NCI-H128 (cell line): ENCODE data around the gene RAB31.

Source experiments
- DNase-seq: peaks from one replicate; lab custom pipeline; 2025; ENCODE audit not compliant: unreplicated experiment; lab: John Stamatoyannopoulos, UW

The RAB31 gene

DNA sequence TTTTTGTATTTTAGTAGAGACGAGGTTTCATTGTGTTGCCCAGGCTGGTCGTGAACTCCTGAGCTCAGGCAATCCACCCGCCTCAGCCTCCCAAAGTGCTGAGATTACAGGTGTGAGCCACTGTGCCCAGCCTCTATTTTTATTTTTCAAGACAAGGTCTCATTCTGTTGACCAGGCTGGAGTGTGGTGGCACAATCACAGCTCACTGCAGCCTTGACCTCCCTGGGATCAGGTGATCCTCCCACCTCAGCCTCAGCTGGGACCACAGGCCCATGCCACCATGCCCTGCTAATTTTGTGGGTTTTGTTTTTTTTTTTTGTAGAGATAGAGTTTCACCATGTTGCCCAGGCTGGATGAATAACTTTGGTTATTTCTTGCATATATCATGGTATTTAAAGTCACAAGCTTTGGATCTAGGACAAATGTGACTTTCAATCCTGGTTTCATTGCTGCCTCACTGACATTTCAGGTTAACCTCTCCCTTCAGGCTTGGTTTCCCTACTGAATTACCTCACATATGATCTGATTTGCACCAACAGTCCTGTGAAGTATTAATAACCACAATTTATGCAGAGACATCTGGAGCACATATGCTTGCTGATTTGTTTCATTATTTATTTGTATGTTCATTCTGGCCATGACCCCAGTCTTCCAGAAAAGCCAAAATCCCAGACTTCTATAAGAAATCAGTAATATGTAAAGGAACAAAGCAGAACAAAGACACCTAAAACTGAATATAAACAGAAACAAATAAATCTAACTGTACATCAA is 17.5 kb upstream of the RAB31 start:
- no peak for DNase-seq

DNA sequence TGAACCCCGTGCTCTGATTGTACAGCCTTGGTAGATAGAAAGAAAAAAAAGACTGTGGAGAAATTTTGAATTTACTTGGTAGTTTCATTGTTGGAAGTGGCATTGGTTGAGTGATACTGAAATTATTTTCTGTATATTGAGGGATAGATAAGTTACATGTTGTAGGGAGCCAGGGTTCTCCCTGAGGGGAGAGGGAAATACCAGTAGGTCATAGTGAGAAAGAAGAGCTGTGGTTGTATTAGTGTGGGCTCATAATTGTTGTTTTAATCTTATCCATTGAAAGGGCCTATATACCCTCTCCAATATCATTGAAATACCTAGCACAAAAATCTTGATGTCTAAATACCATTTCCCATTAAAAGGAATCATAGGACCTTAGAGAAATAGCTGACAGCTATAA is 16.9 kb upstream of the RAB31 start:
- no peak for DNase-seq

DNA sequence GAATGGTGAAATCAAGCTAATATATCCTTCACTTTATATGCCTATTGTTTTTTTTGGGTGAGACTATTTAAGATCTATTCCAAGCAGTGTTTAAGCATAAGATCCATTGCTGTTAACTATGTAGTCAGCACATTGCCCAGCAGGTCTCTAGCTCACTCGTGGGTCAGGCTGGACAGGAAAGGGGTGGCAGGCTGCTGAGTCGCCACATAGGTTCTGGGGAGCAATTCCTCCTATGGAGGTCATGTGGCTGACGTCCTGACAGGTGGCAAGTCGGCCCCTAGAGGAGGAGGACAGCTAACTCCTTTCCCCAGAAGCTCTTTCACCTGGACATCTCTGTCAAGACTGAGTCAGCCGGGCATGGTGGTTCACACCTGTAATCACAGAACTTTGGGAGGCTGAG is 13.9 kb upstream of the RAB31 start:
- no peak for DNase-seq

DNA sequence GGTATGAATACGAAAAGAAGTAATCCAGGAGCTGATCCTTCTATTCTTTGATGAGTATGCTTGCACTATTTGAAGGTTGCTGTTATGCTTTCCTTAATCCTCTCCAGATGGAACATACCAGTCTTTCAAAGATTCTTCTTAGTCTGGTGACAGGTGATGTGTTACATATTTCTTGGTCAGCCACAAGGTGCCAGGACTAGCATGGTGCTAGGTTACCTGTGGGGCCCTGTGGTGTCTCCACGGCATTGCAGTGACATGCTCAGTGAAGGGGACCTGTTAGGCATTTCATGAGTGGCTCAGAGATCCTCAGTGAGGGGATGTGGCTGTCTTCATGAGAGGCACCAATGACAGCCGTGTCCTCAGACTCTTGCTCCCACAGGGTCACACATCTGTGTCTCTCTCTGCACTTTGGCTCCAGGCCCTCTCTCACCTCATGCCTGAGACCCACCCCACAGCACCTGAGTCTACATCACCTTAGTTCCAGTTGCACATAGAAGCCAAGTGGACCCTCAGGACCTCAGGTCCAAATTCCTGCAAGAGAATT is 13.1 kb upstream of the RAB31 start:
- DNase-seq, result no peak

DNA sequence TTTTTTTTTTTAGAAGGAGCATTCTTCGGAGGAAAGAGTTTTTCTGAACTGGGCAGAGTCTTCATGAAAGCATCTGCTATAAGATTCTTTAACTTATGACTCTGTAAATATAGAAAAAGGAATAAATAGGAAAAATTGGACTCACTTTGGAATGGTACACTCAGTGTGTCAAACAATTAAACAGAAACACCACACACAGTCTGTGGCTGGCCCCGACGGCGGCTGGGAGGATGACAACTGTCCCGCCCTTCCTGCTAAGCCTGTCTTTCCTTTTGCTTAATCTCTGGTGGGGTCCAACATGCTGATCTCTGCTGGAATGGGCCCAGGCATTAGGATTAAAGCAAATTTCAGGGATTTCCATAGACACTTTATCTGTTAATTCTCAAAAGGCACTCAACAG is 12.5 kb upstream of the RAB31 start:
- DNase-seq, result no peak

DNA sequence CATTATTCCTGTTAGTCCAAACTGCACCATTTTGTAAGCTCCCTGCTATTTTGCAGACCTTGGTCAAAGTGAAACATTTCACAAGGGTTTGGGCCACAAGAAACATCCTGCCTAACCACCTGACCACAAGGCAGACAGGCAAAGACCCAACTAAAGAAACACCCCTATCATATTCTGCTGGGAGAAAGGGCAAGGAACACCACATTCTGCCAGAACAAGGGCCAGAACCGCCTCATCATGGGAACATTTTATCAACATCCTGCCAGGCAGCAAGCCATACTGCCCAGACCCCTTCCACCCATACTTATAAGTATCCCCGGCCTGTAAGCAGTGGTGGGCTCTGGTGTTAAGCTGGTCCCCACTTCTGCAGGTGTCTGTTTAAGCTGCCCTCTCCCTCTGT is 12.0 kb upstream of the RAB31 start:
- no peak for DNase-seq

DNA sequence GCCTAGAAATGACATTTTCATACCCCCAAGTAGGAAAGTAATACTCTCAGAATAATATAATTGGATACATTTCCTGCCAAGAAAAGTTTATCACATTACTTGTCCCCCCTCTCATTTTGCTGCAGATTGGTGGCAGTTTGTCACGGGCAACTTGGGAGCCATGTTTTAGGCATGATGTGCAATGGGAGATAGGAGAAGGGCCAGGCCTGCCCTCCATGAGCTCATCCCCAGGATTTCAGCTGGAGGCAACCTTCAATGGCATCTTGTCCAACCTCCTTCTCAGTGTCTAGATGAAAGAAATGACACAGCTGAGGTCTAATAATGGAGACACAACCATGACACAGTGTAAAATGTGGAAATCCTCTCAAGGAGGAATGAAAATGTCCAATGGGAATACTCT is 11.4 kb upstream of the RAB31 start:
- DNase-seq, result no peak

DNA sequence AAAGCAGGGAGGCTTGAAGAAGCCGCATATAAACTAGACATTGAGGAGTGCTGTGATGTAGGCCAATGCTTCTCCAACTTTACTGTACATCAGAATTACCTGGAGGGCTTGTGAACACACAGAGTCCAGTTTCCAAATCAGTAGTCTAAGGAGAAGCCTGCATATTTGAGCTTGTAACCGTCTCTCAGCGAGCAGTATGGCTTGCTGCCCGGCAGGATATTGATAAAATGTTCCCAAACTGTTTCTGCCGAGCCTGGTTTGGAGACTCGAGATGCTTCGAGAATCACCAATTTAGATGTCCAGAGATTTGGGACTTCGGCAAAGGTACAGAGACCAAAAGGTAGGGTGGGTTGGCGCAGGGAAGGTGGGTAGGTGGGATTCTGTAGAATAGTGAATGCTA is 11.0 kb upstream of the RAB31 start:
- DNase-seq, result no peak

DNA sequence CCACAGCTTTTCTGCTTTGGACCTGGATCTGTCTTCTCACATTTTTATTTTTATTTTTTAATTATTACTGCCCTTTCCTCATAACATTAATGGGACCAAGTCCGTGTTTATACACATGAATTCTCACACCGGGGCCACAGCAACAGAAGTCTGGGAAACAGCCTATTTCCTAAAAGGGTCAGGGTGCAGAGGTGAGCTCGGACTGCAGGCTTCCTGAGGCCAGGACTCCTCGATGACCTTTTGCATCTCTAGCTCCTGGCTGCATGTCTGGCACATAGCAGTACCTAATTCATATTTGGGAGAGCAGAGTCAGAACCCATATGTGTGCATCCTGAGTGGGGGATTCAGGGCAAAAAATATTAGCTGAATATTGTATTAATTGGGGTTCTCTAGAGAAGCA is 9.6 kb upstream of the RAB31 start:
- DNase-seq, result no peak

DNA sequence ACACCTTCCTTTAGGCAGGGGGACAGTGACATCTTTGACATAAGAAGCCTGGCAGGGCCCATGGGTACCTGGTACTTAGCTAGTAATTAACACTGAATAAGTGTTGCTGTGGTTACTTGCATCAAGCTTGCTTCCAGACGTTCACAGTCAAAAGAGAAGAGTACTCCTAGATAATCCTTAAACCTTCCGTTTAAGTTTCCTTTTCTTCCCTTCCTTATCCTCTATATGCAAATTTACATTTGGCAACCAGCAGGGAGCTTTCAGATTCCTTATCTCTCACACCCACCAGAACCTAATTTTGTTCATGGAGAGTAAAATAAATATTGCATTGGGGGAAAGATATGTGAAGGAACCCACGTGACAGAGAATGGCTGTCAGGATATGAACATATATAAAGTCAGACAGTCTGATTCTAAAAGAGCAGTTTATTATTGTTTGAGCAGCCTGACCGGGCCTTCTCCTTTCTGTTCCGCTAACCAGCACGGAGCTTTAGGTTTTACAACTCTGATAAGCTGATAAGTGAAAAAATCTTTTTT is 7.8 kb upstream of the RAB31 start:
- DNase-seq, result no peak

DNA sequence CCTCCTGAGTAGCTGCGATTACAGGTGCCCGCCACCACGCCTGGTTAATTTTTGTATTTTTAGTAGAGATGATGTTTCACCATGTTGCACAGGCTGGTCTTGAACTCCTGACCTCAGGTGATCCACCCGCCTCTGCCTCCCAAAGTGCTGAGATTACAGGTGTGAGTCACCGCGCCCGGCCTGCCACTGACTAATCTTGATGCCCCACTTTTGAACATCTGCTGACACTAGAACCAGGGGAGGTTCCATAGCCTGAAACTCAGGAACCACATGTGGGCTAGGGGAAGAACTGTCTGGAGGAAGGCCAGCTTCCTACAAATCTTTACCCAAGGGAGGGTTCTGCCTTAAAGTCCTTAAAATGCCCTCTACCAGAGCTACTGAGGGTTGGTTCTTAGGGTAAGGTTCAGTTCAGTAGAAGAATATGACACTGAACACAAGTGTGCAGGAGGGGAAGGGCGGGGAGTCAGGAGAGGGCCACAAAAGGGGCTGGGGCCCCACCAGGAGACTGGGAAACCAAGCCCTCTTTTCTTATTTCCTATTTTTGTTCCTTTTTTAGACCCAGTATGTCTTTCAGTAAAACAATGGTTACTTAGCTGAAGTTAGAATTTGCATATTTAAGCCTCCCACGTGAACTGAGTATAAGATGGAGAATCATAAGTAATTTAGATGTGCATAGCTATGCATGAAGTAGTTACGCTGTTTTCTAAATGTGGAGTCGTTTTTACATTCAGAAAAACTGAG is 6.3 kb upstream of the RAB31 start:
- DNase-seq, result no peak

DNA sequence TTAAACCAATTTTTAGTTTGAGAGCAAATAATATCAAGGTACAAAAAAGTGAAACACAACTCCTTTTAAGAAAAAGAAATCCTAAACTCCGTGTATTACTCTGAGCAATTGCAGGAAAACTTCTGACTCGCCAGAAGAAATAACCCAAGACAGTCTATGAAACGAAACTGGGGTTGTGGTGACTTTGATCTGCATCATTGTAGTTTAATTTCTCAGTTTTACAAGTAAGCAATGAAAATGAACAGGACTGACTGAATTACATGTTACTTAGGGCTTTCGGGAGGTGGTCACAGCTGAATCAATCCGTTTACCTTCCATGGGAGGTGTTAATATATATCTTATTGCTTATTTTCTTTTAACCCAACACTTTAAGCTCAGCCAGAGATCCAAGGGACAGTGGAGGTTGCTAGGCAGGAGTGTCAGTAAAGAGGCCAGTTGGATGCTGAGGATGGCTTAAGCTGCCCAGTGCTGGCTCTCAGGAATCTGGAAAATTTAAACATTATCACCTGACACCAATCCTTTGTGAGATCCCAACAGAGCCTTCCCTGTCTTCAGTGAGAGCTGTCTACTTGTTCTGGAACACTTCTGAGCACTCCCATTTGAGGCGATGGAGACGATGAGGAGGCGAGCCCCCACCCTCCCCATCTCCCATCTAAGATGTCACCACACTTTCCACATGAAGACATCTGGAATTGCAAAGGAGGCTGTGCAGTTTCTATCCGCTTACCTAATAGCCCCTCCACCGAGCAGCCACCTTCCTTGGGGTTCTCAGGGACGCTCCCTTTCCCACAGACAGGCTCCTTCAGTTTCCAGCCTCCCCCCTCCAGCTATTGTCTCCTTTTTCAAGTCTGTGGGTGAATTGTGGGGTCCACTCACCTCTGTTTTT is 3.6 kb upstream of the RAB31 start:
- no peak for DNase-seq

DNA sequence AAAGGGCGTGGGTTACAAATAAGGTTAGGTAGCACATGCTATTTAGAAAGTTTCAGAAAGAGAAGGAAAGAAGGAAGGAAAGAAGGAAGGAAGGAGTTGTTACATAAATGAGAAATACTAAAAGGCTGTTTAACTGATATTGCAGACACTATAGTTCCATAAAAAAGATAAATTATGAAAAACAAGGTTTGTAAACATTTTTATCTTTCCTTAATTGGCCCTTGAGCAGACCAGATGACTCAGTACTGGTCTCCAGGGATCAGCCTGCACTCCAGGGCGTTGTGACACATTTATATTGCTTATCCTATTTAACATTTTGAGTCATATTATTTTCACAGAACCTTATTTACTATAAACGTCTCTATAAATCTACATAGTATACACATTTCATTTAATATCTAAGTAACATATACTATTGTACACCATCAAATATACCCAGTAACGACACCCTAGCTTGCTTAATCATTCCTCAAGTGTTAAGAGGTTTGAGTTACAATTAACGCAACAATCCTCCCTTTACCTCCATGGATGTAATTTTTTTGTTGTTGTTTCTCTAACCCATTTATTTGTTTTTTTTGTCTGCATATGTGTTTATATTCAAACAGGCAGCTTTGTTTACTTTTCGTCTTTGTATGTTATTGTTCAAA is 2.8 kb upstream of the RAB31 start:
- DNase-seq, result no peak

DNA sequence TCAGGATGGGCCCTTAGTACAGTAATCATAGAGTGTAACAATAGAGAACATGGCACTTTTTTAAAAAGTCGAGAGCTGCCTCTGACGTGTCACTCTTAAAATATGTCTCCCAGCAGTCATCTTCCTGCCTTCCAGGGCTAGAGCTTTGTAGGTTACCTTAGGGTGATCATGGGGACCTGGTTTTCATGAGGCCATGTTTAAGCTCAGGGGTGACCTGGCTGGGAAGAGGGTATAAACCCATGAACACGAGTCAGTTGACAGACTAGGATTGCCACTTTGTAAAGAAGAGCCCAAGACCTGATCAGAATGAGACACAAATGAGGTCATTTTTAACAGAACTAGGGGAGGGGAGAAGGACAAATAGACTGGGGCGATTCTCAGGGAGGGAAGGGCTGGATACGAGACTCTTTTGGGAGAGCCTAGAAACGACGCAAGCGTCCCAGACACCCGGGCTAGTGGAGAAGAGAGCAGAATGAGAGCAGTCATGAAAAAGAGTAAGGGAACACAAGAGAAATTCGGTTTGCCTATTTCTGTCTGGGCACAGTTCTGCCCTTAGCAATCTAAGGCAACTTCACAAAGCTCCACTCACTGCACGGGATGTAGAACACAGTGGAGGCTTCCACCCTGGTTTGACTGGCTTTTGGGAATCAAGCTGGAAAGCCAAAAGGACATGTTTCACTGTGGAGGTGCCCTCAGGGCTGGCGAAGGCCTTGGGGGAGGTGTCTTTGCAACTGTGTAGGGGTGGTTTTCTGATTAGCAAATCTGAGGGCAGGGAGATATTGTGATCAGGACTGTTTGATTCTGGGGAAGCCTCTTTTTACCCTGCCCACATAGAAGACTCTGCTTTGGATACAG is 1.8 kb upstream of the RAB31 start:
- DNase-seq, result no peak

DNA sequence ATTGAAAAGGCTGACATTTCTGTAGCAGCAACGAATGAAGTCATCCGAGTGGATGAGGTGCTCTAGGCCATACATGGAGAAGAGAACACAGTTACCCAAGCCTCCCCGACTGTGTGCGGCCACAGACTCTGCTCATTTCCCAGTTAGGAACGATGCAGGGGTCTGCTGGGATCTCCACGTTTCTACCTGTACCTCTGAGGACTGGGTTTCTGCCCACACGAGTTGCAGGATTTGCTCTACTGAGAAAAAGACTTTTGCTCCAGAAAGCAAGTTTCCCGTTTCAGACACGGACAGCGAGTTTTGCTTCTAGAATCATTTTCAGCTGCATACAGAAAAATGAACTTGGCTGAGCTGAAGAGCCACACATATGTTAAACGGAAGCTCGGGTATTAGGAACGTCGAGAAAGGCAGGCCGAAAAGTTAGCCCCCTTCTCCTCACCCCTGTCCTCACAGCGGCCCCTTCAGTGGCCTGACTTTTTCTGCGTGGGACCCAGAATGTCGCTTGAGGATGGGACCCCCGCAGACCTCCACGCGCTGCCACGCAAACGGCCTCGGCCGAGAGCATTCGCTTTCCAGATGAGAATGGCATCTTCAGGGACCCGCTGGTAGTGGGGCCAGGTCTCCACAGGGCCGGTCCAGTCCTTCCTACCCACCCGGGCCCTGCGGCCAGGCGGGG is 582 bp upstream of the RAB31 start:
- DNase-seq, result no peak

DNA sequence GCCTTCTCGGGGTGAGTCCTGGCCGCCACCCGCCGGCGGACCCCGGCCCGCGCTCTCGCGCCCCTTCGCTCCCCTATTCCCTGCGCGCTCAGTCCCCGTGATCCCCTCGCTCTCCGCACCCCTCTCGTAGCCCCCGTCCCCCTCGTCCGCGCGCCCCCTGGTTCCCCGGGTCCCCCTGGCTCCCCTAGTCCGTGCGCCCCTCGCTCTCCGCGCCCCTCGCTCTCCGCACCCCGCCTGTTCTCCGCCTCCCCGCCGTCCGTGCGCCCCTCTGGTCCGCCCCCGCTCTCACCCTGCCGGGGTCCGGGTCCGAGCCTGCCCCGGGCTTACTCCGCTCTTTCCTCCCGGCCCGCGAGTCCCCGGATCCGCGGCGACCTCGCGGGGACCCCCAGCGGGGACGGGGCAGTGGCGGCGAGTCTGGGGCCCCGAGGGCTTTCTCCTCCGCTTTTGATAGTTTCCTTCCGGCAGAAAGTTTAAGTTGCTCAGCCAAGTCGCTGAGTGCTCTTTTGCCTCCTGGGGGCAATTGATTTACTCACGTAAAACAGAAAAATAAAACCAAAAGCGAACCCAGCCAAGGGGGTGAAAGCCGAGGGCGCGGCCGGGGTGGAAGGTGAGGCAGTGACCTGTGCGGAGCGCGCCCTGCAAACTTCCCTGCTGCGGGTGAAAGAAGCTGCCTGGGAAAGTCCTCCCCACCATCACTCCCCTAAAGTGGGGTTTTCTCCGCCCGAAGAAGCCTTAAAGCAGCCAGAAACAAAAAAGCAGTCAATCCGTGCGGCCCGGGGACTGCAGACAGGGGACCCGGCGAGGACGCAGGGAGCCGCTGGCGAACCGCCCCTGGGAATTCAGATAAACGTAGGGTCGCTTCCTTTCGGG is 568 bp downstream of the RAB31 start:
- no peak for DNase-seq

DNA sequence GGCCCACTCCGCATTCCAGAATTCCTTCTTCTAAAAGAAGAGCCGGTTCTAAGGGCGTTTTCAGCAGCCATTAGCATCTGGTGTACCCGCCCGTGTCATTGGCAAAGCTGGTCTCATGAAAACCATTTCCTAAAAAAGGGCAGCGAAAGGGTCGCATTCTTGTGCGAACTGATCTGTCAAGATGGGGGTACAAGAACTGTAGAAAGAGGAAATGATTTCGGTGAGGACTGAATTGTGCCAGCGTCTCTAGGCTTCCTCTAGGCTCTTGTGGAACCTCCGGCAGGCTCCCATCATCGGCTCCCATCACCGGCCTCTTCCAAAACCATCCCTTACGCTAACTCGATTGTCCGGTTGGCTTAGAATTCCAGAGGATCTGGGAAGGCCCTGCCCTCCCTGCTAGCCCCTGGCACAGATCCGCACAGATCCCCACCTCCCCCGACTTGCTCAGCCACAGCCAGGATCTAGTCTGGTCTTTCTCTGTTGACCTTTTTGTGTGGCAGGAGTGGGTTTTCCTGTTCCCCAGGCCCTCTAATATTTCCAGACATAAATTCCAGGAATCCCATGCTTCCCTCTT is 1.3 kb downstream of the RAB31 start:
- DNase-seq, result no peak

DNA sequence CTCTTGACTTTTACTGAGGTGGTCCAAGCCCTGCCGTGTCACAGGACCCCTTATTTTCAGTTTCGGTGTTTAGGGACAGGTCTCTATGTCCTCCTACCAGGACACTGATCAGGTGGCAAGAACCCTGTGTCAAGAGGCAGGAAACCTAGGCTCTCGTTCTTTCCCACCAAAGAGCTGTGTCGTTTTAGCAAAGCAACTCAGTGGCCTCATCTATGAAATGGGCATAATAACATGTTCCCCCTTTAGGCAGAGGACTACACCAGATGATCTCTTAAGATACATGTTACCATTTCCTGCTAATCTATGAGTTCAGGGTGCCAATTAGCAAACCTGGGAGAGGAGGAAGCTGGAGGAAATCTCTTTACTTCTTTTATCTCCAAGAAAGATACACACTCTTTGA is 1.9 kb downstream of the RAB31 start:
- no peak for DNase-seq
